Measurements from ENCODE around the gene STAB1. TPM values are rescaled to one million over a fixed set of nuclear protein-coding genes. Genes with fewer than 3 reads are reported as not detected.

Gene STAB1
- polyA plus RNA-seq, 1 donor (not counting 4 experiments of a cell fraction or from before 2014, with no cell fraction given): not detected

DNA sequence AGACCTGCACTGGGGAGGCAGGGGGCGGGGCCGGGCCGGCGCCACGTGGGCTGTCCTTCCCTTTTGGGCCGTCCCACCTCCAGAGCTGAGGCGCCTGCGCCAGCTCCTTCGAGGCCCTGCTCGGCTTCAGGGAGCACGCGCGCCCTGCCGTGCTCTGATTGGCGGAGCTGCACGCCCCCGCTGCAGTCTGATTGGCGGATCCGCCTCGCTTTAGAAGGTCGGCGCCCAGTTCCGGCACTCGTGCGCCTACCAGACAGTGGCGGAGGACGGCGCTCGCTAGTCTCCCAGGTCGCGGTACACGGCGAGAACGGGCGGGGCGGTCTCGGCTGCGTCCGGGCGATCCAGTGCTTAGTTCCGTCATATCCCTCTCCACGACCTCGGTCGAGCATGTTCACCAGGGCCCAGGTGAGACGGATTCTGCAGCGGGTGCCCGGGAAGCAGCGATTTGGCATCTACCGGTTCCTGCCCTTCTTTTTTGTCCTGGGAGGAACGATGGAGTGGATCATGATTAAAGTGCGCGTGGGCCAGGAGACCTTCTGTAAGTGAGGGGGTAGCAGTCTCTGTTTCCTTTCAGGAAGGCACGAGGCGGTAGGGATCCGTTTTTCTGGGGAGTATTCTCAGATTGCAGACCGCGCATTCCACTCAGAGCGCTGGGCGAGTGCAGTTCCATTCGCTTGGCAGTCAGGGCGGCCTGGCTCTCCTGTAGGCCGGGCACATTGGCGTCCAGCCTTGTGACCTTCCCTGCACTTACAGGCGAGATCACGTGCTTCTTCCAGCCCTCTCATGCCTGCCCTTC lies 41.4 kb downstream of the STAB1 start, which contains the start of gene UQCC5:
TSS of gene UQCC5 (plus strand) at position 237 of the 796 bp plus-strand sequence. CDS start at position 388, 151 bp downstream.
- H3K27me3 ChIP-seq (ENCODE audit: control insufficient read depth, extremely low read depth, insufficient read depth, low read length): no peaks in the 10 kb centered on the region
- peaks cover 4% of the 10 kb centered on the region for H4K20me1 ChIP-seq (ENCODE audit: control insufficient read depth, extremely low read depth, insufficient read depth, low read length)
- DNase-seq (ENCODE audit: low read depth, low spot score): peak; percentile 86
- H2AFZ ChIP-seq (ENCODE audit: control insufficient read depth, low read length): peak within 1 kb of the TSS; percentile 51
- H3K4me2 ChIP-seq (ENCODE audit: control insufficient read depth, extremely low read depth, insufficient read depth, low read depth, low read length): peak within 1 kb of the TSS; percentile 97
- FAIRE-seq: no peak
- peaks cover 7 to 15% of the 10 kb centered on the region in 2 experiments for H3K36me3 ChIP-seq (ENCODE audit: control insufficient read depth in 2 of 2, extremely low read depth in 1 of 2, insufficient read depth in 2 of 2, low read length in 2 of 2)
- peak within 1 kb of the TSS; percentile 90 for H3K27ac ChIP-seq (ENCODE audit: control insufficient read depth, insufficient read depth, low read length)
- H3K9me3 ChIP-seq (ENCODE audit: control insufficient read depth, low read depth, low read length): no peaks in the 10 kb centered on the region
- TF ChIP-seq, protein P1, sequence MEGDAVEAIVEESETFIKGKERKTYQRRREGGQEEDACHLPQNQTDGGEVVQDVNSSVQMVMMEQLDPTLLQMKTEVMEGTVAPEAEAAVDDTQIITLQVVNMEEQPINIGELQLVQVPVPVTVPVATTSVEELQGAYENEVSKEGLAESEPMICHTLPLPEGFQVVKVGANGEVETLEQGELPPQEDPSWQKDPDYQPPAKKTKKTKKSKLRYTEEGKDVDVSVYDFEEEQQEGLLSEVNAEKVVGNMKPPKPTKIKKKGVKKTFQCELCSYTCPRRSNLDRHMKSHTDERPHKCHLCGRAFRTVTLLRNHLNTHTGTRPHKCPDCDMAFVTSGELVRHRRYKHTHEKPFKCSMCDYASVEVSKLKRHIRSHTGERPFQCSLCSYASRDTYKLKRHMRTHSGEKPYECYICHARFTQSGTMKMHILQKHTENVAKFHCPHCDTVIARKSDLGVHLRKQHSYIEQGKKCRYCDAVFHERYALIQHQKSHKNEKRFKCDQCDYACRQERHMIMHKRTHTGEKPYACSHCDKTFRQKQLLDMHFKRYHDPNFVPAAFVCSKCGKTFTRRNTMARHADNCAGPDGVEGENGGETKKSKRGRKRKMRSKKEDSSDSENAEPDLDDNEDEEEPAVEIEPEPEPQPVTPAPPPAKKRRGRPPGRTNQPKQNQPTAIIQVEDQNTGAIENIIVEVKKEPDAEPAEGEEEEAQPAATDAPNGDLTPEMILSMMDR (optimal IDR thresholded peaks at IDR 0.05 in 1 of 3, IDR thresholded peaks at IDR 0.05 in 1 of 3, conservative IDR thresholded peaks at IDR 0.05 in 1 of 3; ENCODE audit: extremely low read depth in 1 of 3, insufficient read depth in 2 of 3, low read length in 3 of 3): no peak
- no peak for TF ChIP-seq EZH2 (IDR thresholded peaks at IDR 0.05; ENCODE audit: low read length)
- H3K9ac ChIP-seq (ENCODE audit: control insufficient read depth, extremely low read depth, insufficient read depth, low read length): peak within 1 kb of the TSS; percentile 95
- peaks cover 11% of the 10 kb centered on the region for H3K9me1 ChIP-seq (ENCODE audit: control insufficient read depth, extremely low read depth, insufficient read depth, low read length)
- peaks cover 49% of the 10 kb centered on the region for H3K4me1 ChIP-seq (ENCODE audit: control insufficient read depth, extremely low read depth, insufficient read depth, low read length)
- dilution Hi-C loops (cut with MboI; ENCODE audit: extremely low pct_ligation_motif_present, low sequenced_read_pairs): no loop called here
- peak within 1 kb of the TSS; percentile 77 to 92 (median 81) for H3K4me3 ChIP-seq (ENCODE audit: control insufficient read depth in 2 of 3, extremely low read depth in 1 of 3, insufficient read depth in 2 of 3, low read depth in 1 of 3, low read length in 3 of 3)
- H3K79me2 ChIP-seq (ENCODE audit: control insufficient read depth, insufficient read depth, low read length): peaks cover 45% of the 10 kb centered on the region

DNA sequence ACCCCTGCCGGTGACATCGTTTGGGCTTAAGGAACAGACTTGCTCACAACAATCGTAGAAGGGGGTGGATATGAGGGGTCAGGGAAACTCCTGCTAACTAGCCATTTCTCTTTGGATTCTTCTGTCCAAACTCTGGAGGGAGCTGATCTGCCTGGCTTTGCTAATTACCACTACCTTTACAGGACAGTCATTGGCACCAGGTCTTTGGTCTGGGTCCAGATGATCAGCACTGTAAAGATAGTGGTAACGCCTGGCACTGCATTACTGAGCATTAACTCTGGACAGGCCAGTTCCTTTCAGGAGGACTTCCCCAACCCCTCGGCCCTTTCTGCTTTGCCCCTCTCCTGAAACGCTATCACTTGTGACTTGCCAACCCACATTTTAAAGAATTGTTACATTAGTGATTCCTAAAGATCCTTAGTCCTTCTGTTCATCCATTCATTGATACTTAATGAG lies 42.1 kb downstream of the STAB1 start:
- H3K27ac ChIP-seq (ENCODE audit: control insufficient read depth, insufficient read depth, low read length): peak overlapping the region; percentile 90
- H2AFZ ChIP-seq (ENCODE audit: control insufficient read depth, low read length): no peak overlapping the region
- H3K79me2 ChIP-seq (ENCODE audit: control insufficient read depth, insufficient read depth, low read length): peaks cover 39% of the 10 kb centered on the region
- H3K4me2 ChIP-seq (ENCODE audit: control insufficient read depth, extremely low read depth, insufficient read depth, low read depth, low read length): peak overlapping the region; percentile 97
- H3K9me3 ChIP-seq (ENCODE audit: control insufficient read depth, low read depth, low read length): no peaks in the 10 kb centered on the region
- peaks cover 7 to 15% of the 10 kb centered on the region in 2 experiments for H3K36me3 ChIP-seq (ENCODE audit: control insufficient read depth in 2 of 2, extremely low read depth in 1 of 2, insufficient read depth in 2 of 2, low read length in 2 of 2)
- H3K4me3 ChIP-seq (ENCODE audit: control insufficient read depth in 2 of 3, extremely low read depth in 1 of 3, insufficient read depth in 2 of 3, low read depth in 1 of 3, low read length in 3 of 3): peak overlapping the region; percentile 77 to 92 (median 81)
- peaks cover 4% of the 10 kb centered on the region for H4K20me1 ChIP-seq (ENCODE audit: control insufficient read depth, extremely low read depth, insufficient read depth, low read length)
- no peaks in the 10 kb centered on the region for H3K27me3 ChIP-seq (ENCODE audit: control insufficient read depth, extremely low read depth, insufficient read depth, low read length)
- dilution Hi-C loops (cut with MboI; ENCODE audit: extremely low pct_ligation_motif_present, low sequenced_read_pairs): no loop called here
- TF ChIP-seq, protein P1 (optimal IDR thresholded peaks at IDR 0.05 in 1 of 3, IDR thresholded peaks at IDR 0.05 in 1 of 3, conservative IDR thresholded peaks at IDR 0.05 in 1 of 3; ENCODE audit: extremely low read depth in 1 of 3, insufficient read depth in 2 of 3, low read length in 3 of 3): no peak
- no peak for TF ChIP-seq EZH2 (IDR thresholded peaks at IDR 0.05; ENCODE audit: low read length)
- H3K9me1 ChIP-seq (ENCODE audit: control insufficient read depth, extremely low read depth, insufficient read depth, low read length): peaks cover 11% of the 10 kb centered on the region
- no peak for DNase-seq (ENCODE audit: low read depth, low spot score)
- peak overlapping the region; percentile 95 for H3K9ac ChIP-seq (ENCODE audit: control insufficient read depth, extremely low read depth, insufficient read depth, low read length)
- peaks cover 45% of the 10 kb centered on the region for H3K4me1 ChIP-seq (ENCODE audit: control insufficient read depth, extremely low read depth, insufficient read depth, low read length)
- FAIRE-seq: no peak
